ENCODE measurements around the gene RABGAP1L.

DNA sequence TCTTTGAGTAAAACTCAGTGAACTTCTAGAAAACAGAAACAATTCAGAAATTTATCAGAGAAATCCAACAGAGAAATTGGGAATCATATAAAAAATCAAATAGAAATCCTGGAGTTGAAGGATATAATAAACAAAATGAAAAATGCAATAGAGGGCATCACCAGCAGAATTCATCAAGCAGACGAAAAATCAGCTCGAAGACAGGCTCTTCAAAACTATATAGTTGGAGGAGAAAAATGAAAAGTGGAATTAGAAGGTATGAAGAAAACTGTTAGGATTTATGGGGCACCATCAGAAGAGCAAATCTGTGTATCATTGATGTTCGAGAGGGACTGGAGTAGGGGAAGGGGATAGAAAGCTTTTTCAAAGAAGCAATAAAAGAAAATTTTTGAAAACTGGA lies 167.0 kb downstream of the RABGAP1L start:
- no peak for TF ChIP-seq CTCF (tag by site-specific recombination; IDR thresholded peaks at IDR 0.05)
- no peak for TF ChIP-seq ZNF146 (tag by site-specific recombination; IDR thresholded peaks at IDR 0.05)
- no peak for TF ChIP-seq ZNF391 (tag by site-specific recombination; IDR thresholded peaks at IDR 0.05; ENCODE audit: borderline replicate concordance, low read depth)
- no peak for TF ChIP-seq ZNF157 (tag by site-specific recombination; IDR thresholded peaks at IDR 0.05)
- no peak for TF ChIP-seq ZBTB49 (tag by site-specific recombination; IDR thresholded peaks at IDR 0.05; ENCODE audit: low read depth)
- TF ChIP-seq, protein P1, sequence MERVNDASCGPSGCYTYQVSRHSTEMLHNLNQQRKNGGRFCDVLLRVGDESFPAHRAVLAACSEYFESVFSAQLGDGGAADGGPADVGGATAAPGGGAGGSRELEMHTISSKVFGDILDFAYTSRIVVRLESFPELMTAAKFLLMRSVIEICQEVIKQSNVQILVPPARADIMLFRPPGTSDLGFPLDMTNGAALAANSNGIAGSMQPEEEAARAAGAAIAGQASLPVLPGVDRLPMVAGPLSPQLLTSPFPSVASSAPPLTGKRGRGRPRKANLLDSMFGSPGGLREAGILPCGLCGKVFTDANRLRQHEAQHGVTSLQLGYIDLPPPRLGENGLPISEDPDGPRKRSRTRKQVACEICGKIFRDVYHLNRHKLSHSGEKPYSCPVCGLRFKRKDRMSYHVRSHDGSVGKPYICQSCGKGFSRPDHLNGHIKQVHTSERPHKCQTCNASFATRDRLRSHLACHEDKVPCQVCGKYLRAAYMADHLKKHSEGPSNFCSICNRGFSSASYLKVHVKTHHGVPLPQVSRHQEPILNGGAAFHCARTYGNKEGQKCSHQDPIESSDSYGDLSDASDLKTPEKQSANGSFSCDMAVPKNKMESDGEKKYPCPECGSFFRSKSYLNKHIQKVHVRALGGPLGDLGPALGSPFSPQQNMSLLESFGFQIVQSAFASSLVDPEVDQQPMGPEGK (tag by site-specific recombination; IDR thresholded peaks at IDR 0.05) = no peak
- no peak for TF ChIP-seq MYNN (tag by site-specific recombination; IDR thresholded peaks at IDR 0.05; ENCODE audit: borderline replicate concordance)
- no peak for TF ChIP-seq ZNF600 (tag by site-specific recombination; IDR thresholded peaks at IDR 0.05)
- no peak for TF ChIP-seq KLF1 (tag by site-specific recombination; IDR thresholded peaks at IDR 0.05)
- no peak for TF ChIP-seq ZNF530 (tag by site-specific recombination; IDR thresholded peaks at IDR 0.05; ENCODE audit: low read depth)
- TF ChIP-seq SP2 (tag by site-specific recombination; IDR thresholded peaks at IDR 0.05) = no peak
- TF ChIP-seq ZNF274 (IDR thresholded peaks at IDR 0.05; ENCODE audit: low read length) = no peak
- no peak for TF ChIP-seq ZNF274 (tag by site-specific recombination; IDR thresholded peaks at IDR 0.05; ENCODE audit: borderline replicate concordance)

Data from HEK293 (cell line).